ENCODE data around the gene IL15RA.

GRCh38 chr10:5905854-5906507, 71.4 kb downstream of the IL15RA start:
- TF ChIP-seq, protein P1, sequence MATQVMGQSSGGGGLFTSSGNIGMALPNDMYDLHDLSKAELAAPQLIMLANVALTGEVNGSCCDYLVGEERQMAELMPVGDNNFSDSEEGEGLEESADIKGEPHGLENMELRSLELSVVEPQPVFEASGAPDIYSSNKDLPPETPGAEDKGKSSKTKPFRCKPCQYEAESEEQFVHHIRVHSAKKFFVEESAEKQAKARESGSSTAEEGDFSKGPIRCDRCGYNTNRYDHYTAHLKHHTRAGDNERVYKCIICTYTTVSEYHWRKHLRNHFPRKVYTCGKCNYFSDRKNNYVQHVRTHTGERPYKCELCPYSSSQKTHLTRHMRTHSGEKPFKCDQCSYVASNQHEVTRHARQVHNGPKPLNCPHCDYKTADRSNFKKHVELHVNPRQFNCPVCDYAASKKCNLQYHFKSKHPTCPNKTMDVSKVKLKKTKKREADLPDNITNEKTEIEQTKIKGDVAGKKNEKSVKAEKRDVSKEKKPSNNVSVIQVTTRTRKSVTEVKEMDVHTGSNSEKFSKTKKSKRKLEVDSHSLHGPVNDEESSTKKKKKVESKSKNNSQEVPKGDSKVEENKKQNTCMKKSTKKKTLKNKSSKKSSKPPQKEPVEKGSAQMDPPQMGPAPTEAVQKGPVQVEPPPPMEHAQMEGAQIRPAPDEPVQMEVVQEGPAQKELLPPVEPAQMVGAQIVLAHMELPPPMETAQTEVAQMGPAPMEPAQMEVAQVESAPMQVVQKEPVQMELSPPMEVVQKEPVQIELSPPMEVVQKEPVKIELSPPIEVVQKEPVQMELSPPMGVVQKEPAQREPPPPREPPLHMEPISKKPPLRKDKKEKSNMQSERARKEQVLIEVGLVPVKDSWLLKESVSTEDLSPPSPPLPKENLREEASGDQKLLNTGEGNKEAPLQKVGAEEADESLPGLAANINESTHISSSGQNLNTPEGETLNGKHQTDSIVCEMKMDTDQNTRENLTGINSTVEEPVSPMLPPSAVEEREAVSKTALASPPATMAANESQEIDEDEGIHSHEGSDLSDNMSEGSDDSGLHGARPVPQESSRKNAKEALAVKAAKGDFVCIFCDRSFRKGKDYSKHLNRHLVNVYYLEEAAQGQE (IDR thresholded peaks at IDR 0.05; ENCODE audit: insufficient read depth in 1 of 2, low read depth in 2 of 2, low read length in 1 of 2): no peak
- no peak for TF ChIP-seq TCF7L2 (IDR thresholded peaks at IDR 0.05; ENCODE audit: low read depth, low read length)
- no peak for TF ChIP-seq CTCF (IDR thresholded peaks at IDR 0.05)
- TF ChIP-seq SIN3A (IDR thresholded peaks at IDR 0.05; ENCODE audit: borderline replicate concordance, insufficient read depth, low read depth, low read length): no peak
- no peak for TF ChIP-seq POLR2AphosphoS5 (IDR thresholded peaks at IDR 0.05; ENCODE audit: low read depth, low read length)
